Measurements from ENCODE around the gene ADGRV1.
A peak's percentile ranks its signal among the peaks of the same experiment; 100 is the strongest.

ADGRV1 gene

DNA sequence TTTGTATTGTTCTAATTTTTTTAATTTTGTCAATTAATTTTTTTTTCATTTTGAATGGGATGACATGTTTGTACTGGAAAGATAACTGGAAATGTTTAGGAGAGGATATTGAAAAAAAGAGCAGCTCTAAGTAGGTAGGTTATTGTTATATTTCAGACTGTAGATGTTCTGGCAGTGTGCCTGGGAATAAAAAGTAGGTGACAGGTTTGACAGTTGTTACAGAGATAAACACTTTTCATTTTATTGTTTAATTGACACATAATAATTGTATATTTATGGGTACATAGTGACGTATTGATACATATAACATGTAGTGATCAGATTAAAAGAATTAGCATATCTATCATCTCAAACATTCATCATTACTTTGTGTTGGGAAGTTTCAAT, 545.5 kb downstream of the ADGRV1 start:
- TF ChIP-seq, protein P1, sequence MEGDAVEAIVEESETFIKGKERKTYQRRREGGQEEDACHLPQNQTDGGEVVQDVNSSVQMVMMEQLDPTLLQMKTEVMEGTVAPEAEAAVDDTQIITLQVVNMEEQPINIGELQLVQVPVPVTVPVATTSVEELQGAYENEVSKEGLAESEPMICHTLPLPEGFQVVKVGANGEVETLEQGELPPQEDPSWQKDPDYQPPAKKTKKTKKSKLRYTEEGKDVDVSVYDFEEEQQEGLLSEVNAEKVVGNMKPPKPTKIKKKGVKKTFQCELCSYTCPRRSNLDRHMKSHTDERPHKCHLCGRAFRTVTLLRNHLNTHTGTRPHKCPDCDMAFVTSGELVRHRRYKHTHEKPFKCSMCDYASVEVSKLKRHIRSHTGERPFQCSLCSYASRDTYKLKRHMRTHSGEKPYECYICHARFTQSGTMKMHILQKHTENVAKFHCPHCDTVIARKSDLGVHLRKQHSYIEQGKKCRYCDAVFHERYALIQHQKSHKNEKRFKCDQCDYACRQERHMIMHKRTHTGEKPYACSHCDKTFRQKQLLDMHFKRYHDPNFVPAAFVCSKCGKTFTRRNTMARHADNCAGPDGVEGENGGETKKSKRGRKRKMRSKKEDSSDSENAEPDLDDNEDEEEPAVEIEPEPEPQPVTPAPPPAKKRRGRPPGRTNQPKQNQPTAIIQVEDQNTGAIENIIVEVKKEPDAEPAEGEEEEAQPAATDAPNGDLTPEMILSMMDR (IDR thresholded peaks at IDR 0.05; ENCODE audit: low read depth, low read length): no peak
- DNase-seq (ENCODE audit: extremely low read depth, low read depth): no peak

GRCh38 chr5:91106842-91107511, 548.4 kb downstream of the ADGRV1 start:
- TF ChIP-seq, protein P1 (IDR thresholded peaks at IDR 0.05; ENCODE audit: low read depth, low read length): no peak
- DNase-seq (ENCODE audit: extremely low read depth, low read depth): no peak

GRCh38 chr5:91109634-91110033, 551.0 kb downstream of the ADGRV1 start:
- DNase-seq (ENCODE audit: extremely low read depth, low read depth): no peak
- TF ChIP-seq, protein P1 (IDR thresholded peaks at IDR 0.05; ENCODE audit: low read depth, low read length): peak; percentile 24

DNA sequence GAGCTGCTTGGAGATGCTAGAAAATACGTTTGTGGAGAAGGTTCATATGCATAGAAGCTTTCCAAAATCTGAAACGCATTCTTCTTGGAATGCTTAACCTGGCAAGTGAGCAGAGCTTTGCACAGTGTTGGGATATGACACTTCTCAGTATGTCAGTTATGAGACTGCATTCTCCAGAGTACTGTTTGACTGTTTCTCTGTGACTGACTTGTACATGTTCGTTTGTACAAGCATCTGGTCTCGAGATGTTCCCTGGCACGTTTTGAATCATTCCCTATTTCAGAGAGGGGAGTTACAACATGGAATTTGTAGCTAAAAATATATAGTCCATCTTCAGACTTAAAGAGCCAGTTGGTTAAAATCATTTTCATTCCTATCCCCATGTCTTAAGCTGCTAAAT, 552.1 kb downstream of the ADGRV1 start:
- DNase-seq (ENCODE audit: extremely low read depth, low read depth): no peak
- TF ChIP-seq, protein P1 (IDR thresholded peaks at IDR 0.05; ENCODE audit: low read depth, low read length): no peak

- DNase-seq (ENCODE audit: extremely low read depth, low read depth): no peak
- TF ChIP-seq, protein P1 (IDR thresholded peaks at IDR 0.05; ENCODE audit: low read depth, low read length): no peak
Observed at GRCh38 chr5:91111473-91112238, 553.1 kb downstream of the ADGRV1 start.

GRCh38 chr5:91114658-91115057, 556.1 kb downstream of the ADGRV1 start:
- TF ChIP-seq, protein P1 (IDR thresholded peaks at IDR 0.05; ENCODE audit: low read depth, low read length): no peak

DNA sequence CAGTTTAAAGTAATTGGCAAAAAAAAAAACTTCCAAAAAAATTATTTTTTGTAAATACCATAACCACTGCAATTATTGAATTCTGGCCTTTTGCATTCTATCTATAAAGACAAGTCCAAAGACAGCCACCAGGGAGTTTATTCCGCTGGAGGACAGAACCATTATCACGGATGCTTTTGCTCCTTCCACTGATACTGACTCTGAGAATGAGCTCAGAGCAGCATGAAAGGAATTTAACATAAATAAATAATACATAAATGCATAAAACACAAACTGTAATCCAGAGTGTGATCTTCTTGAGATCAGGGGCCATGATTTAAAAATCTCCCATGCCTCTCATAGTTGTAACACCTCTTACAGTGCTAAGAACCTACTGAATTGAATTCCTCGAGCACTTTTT, 559.8 kb downstream of the ADGRV1 start:
- TF ChIP-seq, protein P1 (IDR thresholded peaks at IDR 0.05; ENCODE audit: low read depth, low read length): no peak
- no peak for DNase-seq (ENCODE audit: extremely low read depth, low read depth)

More at GRCh38 chr5:91114658-91115057, 556.1 kb downstream of the ADGRV1 start:
- DNase-seq (ENCODE audit: extremely low read depth, low read depth): no peak

Measured in AG09319 (cell line).